GM23338 (cell line): Measurements from ENCODE around the gene CHRDL2.

Source experiments
- EZH2 ChIP-seq: fragments of 200-600 bp; sonication (generic); IDR thresholded peaks from one replicate; pipeline ENCODE4 v1.8.0; 2017; ENCODE audit warnings: antibody characterized with exemption, mild to moderate bottlenecking, low read depth; ENCODE audit not compliant: unreplicated experiment
- POLR2AphosphoS5 ChIP-seq: IDR thresholded peaks from 2 replicates; pipeline ENCODE4 v1.6.1; 2016; ENCODE audit warnings: antibody characterized with exemption, low read depth
- TF ChIP-seq, protein P1 (sequence below), 2 experiments: fragments of 200-600 bp in 1 of 2; sonication (generic) in 1 of 2; conservative IDR thresholded peaks; 2 replicates each; pipeline versions ENCODE4 v1.5.1 to v1.6.1; 2016 to 2017; ENCODE audit warnings: antibody characterized with exemption in 2 of 2, low read depth in 2 of 2, mild to moderate bottlenecking in 2 of 2, moderate library complexity in 1 of 2

DNA sequence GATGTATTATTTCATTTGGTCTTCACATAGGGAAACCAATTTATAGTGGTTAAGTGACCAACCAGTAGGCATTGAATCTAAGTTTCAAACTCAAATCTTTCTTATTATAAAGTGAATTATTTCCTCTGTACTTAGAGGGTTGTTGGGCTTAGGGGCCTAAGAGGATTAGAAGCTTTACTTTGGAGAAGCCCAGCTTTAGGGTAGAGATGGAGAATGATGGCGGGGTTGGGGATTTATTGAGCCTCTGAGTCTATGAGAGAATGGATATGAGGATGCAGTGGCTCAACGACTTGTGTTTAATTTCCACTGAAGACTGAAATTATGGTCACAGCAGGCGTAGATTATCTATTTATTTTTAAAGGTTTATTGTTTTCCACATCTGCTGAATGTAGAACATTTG lies 55.5 kb downstream of the CHRDL2 start:
- TF ChIP-seq POLR2AphosphoS5, result no peak
- TF ChIP-seq, protein P1, sequence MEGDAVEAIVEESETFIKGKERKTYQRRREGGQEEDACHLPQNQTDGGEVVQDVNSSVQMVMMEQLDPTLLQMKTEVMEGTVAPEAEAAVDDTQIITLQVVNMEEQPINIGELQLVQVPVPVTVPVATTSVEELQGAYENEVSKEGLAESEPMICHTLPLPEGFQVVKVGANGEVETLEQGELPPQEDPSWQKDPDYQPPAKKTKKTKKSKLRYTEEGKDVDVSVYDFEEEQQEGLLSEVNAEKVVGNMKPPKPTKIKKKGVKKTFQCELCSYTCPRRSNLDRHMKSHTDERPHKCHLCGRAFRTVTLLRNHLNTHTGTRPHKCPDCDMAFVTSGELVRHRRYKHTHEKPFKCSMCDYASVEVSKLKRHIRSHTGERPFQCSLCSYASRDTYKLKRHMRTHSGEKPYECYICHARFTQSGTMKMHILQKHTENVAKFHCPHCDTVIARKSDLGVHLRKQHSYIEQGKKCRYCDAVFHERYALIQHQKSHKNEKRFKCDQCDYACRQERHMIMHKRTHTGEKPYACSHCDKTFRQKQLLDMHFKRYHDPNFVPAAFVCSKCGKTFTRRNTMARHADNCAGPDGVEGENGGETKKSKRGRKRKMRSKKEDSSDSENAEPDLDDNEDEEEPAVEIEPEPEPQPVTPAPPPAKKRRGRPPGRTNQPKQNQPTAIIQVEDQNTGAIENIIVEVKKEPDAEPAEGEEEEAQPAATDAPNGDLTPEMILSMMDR (conservative IDR thresholded peaks at IDR 0.05; ENCODE audit: low read depth in 2 of 2), result no peak
- no peak for TF ChIP-seq EZH2
